GM12878 (cell line): ENCODE measurements around the gene PPP1R37. TPM values are rescaled to one million over a fixed set of nuclear protein-coding genes. Genes with fewer than 3 reads are reported as not detected.

Experiments
- ATAC-seq: fragments of 200-7000 bp; cut with Tn5 transposase; 3 replicates; pipeline ENCODE4 v1.9.1; 2020; ENCODE audit warnings: mild to moderate bottlenecking, moderate library complexity
- BruUV-seq: library from RNA; stranded (reverse); fragments of 400-500 nt; replicated peaks from 2 replicates; lab custom pipeline; 2021; lab: Mats Ljungman, UMichigan
- CTCF ChIA-PET: fragments of 300-600 bp; sonication (Branson Sonifier 250); formaldehyde crosslinking; extraction: SDS; loops from one replicate; lab custom pipeline; 2021; ENCODE audit warnings: inconsistent platforms; lab: Yijun Ruan, JAX
- POLR2A ChIA-PET: fragments of 350-600 bp; formaldehyde crosslinking; extraction: SDS; loops from one replicate; lab custom pipeline; 2021; ENCODE audit warnings: inconsistent platforms; lab: Charles Lee
- RAD21 ChIA-PET: fragments of 300-600 bp; sonication (Branson Sonifier 250); formaldehyde crosslinking; loops from one replicate; lab custom pipeline; 2023; ENCODE audit warnings: antibody characterized with exemption; ENCODE audit not compliant: unreplicated experiment; lab: Charles Lee
- SMC1A ChIA-PET: fragments of 300-600 bp; sonication (Branson Sonifier 250); formaldehyde crosslinking; loops from one replicate; lab custom pipeline; 2023; ENCODE audit not compliant: unreplicated experiment, uncharacterized antibody; lab: Charles Lee
- DNase-seq: peaks from one replicate; pipeline ENCODE4 v3.0.0-alpha.2; 2011; ENCODE audit warnings: low read depth, low spot score
- FAIRE-seq: peaks from 3 replicates; lab custom pipeline; 2011; peaks lifted over from hg19 to GRCh38; lab: Jason Lieb, UNC
- H2AFZ ChIP-seq: 2 replicates; pipeline ENCODE4 v1.6.0; 2011; ENCODE audit warnings: low read depth, low read length, control low read depth; ENCODE audit not compliant: control insufficient read depth
- H3K27ac ChIP-seq: 2 replicates; pipeline ENCODE4 v1.5.1; 2011; ENCODE audit warnings: control low read depth; ENCODE audit not compliant: control insufficient read depth, insufficient read depth
- H3K27me3 ChIP-seq, 2 experiments: replicated peaks in 1 of 2; 2 replicates each; pipeline versions ENCODE4 v1.6.0 to v1.6.1; 2011; ENCODE audit warnings: low read length in 1 of 2; ENCODE audit not compliant: control insufficient read depth in 2 of 2, insufficient read depth in 2 of 2
- H3K36me3 ChIP-seq, 2 experiments: 2 replicates each; pipeline ENCODE4 v1.5.1; 2011; ENCODE audit warnings: low read length in 1 of 2; ENCODE audit not compliant: control insufficient read depth in 2 of 2, insufficient read depth in 2 of 2
- H3K4me1 ChIP-seq: 2 replicates; pipeline ENCODE4 v1.6.1; 2011; ENCODE audit warnings: mild to moderate bottlenecking, low read length, moderate library complexity, mixed read lengths; ENCODE audit not compliant: control insufficient read depth, insufficient read depth
- H3K4me2 ChIP-seq: 2 replicates; pipeline ENCODE4 v1.6.0; 2011; ENCODE audit warnings: control low read depth; ENCODE audit not compliant: control insufficient read depth, insufficient read depth
- H3K4me3 ChIP-seq: fragments of 200-600 bp; sonication (generic); 2 replicates; pipeline ENCODE4 v1.5.1; 2016
- H3K79me2 ChIP-seq: 2 replicates; pipeline ENCODE4 v1.6.0; 2011; ENCODE audit warnings: low read length; ENCODE audit not compliant: control insufficient read depth, insufficient read depth
- H3K9ac ChIP-seq: 2 replicates; pipeline ENCODE4 v1.8.0; 2011; ENCODE audit warnings: low read length, control low read depth, mixed read lengths; ENCODE audit not compliant: control insufficient read depth, insufficient read depth
- H3K9me3 ChIP-seq: replicated peaks from 3 replicates; pipeline ENCODE4 v1.5.1; 2011; ENCODE audit warnings: mild to moderate bottlenecking, low read length; ENCODE audit not compliant: control insufficient read depth, insufficient read depth
- H4K20me1 ChIP-seq: 2 replicates; pipeline ENCODE4 v1.6.0; 2011; ENCODE audit not compliant: control insufficient read depth, insufficient read depth
- CTCF ChIP-seq, 3 experiments: IDR thresholded peaks in 2 of 3; conservative IDR thresholded peaks in 1 of 3; 2 replicates each; pipeline ENCODE4 v1.5.1; 2011; ENCODE audit warnings: low read depth in 3 of 3, low read length in 3 of 3, mild to moderate bottlenecking in 3 of 3, control low read depth in 2 of 3, moderate library complexity in 2 of 3, inconsistent platforms in 1 of 3, mixed read lengths in 1 of 3; ENCODE audit not compliant: control insufficient read depth in 2 of 3, insufficient read depth in 1 of 3; ENCODE audit errors: extremely low read depth in 1 of 3
- MEF2B ChIP-seq: fragments of 450-650 bp; IDR thresholded peaks from 2 replicates; pipeline ENCODE4 v1.6.1; 2018; ENCODE audit warnings: mild to moderate bottlenecking, moderate library complexity; ENCODE audit not compliant: partially characterized antibody, poor library complexity, severe bottlenecking
- POLR2A ChIP-seq: IDR thresholded peaks from 2 replicates; pipeline ENCODE4 v1.6.1; 2011; ENCODE audit warnings: low read depth, mild to moderate bottlenecking, low read length
- RAD21 ChIP-seq: IDR thresholded peaks from 2 replicates; pipeline ENCODE4 v1.6.1; 2011; ENCODE audit warnings: mild to moderate bottlenecking, low read depth, low read length, moderate library complexity; ENCODE audit not compliant: insufficient read depth
- SMC3 ChIP-seq: IDR thresholded peaks from 2 replicates; pipeline ENCODE4 v1.6.1; 2011; ENCODE audit warnings: low read length, improper control_type of control experiment, borderline replicate concordance
- SREBF2 ChIP-seq: IDR thresholded peaks from 2 replicates; pipeline ENCODE4 v1.6.1; 2012; ENCODE audit warnings: mild to moderate bottlenecking, low read length
- TCF3 ChIP-seq: IDR thresholded peaks from 2 replicates; pipeline ENCODE4 v1.6.1; 2012; ENCODE audit warnings: low read depth, mild to moderate bottlenecking, low read length, borderline replicate concordance; ENCODE audit not compliant: insufficient read depth
- WRNIP1 ChIP-seq: IDR thresholded peaks from 2 replicates; pipeline ENCODE4 v1.6.1; 2011; ENCODE audit warnings: low read depth, low read length, improper control_type of control experiment, borderline replicate concordance
- WGBS: methylation state at CpG from one replicate; pipeline ENCODE4 v1.1.6; 2016; ENCODE audit warnings: low lambda C conversion rate; ENCODE audit not compliant: insufficient replicate concordance, insufficient coverage; ENCODE audit errors: missing lambda C conversion rate; 5-methylcytosine and 5-hydroxymethylcytosine counted together
- in situ Hi-C: fragments of 300-500 bp; cut with MboI; formaldehyde crosslinking; loops from 9 replicates; pipeline ENCODE4 v1.14.3; 2018; ENCODE audit warnings: mixed read lengths
- intact Hi-C: fragments of 100-400 bp; cut with micrococcal nuclease; formaldehyde crosslinking; loops from one replicate; pipeline ENCODE4 v1.14.2; 2022; ENCODE audit not compliant: unreplicated experiment
- polyA plus RNA-seq, 11 experiments: library from polyadenylated mRNA; depleted of rRNA in 4 of 11; unstranded in 6 of 11; stranded (reverse) in 5 of 11; fragments of >200 nt; fragmentation: Nextera tagmentation in 4 of 11; fragmentation: Illumina TruSeq in 1 of 11; extraction: Ambion mirVana in 4 of 11; extraction: Trizol in 1 of 11; gene quantifications; 1 replicate in 1 of 11; 2 replicates in 10 of 11; pipeline versions ENCODE4 v1.2.1 to v1.2.3, GENCODE V29; 2011 to 2016; ENCODE audit warnings: inconsistent platforms in 2 of 11, missing spikeins in 2 of 11, low read depth in 1 of 11
- total RNA-seq, 4 experiments: library from RNA; depleted of rRNA in 3 of 4; stranded (reverse); fragments of >200 nt in 3 of 4; fragmentation: Illumina TruSeq in 1 of 4; extraction: Trizol in 1 of 4; gene quantifications; 2 replicates each; pipeline versions ENCODE4 v1.2.1 to v1.2.3, GENCODE V29; 2013 to 2021

Gene PPP1R37
- total and polyA plus RNA-seq, 10 of the 15 experiments (the other 5 are each of a cell fraction or from before 2014, with no cell fraction given), result 0.09 to 21.3 (median 5.1) TPM; not detected in 1

- intact Hi-C loops, result no loop called here
- no peak overlapping the region for H3K4me3 ChIP-seq
- ATAC-seq, result peak; percentile 67
- TF ChIP-seq SMC3, result peak; percentile 27; the same call in 1 of the 2 replicates
- TF ChIP-seq CTCF (IDR thresholded peaks at IDR 0.05 in 2 of 3, conservative IDR thresholded peaks at IDR 0.05 in 1 of 3; ENCODE audit: control insufficient read depth in 2 of 3, extremely low read depth in 1 of 3, insufficient read depth in 1 of 3, low read depth in 3 of 3, low read length in 3 of 3), result peak; percentile 36 to 48 (median 45); a peak in 5 of 6 replicates
- 0 out of 2 replicates have a peak, but pooled peaks have one; percentile 16 for TF ChIP-seq RAD21
- 0 out of 2 replicates have a peak, but pooled peaks have one; percentile 8 for TF ChIP-seq TCF3
- no peak for TF ChIP-seq SREBF2
- TF ChIP-seq MEF2B, result peak; percentile 89
- peak; percentile 41; the same call in 1 of the 2 replicates for TF ChIP-seq POLR2A
- no peak for TF ChIP-seq WRNIP1
- CTCF ChIA-PET, result interaction anchor here (0.5 to 1.7 kb wide), 8 partner anchors 11 to 477 kb away, joined by 3 to 6 read pairs (median 3); no protein-coding TSS in a partner anchor
- POLR2A ChIA-PET, result interaction anchor here (0.6 to 1.4 kb wide), 2 partner anchors 48 to 52 kb away, joined by 3 read pairs; partner anchors contain the start of gene GEMIN7
- H3K27ac ChIP-seq, result no peak overlapping the region
- peaks cover 3 to 5% of the 10 kb centered on the region in 2 experiments; a peak in 3 of 4 replicates for H3K36me3 ChIP-seq
- FAIRE-seq, result no peak
- peaks cover 28% of the 10 kb centered on the region for H3K4me1 ChIP-seq
- H4K20me1 ChIP-seq, result no peaks in the 10 kb centered on the region
- DNase-seq, result no peak
- in situ Hi-C loops, result no loop called here
- no peak overlapping the region for H3K9ac ChIP-seq
- H2AFZ ChIP-seq, result no peak overlapping the region
- SMC1A ChIA-PET, result interaction anchor here (1.1 to 1.4 kb wide), 2 partner anchors 20 to 32 kb away, joined by 3 read pairs; no protein-coding TSS in a partner anchor
- H3K4me2 ChIP-seq, result no peak overlapping the region
- H3K27me3 ChIP-seq, result no peaks in the 10 kb centered on the region
- RAD21 ChIA-PET, result interaction anchor here (0.6 to 1.1 kb wide), 3 partner anchors 47 to 213 kb away, joined by 3 read pairs; partner anchors contain the start of genes GEMIN7 and TRAPPC6A
- WGBS, result 31% methylated on average over 13 of the region's 13 CpGs
- no peaks in the 10 kb centered on the region for H3K9me3 ChIP-seq
- peaks cover 26% of the 10 kb centered on the region for H3K79me2 ChIP-seq
- BruUV-seq, result no TSS peak
Observed at GRCh38 chr19:45130888-45131615, 38.1 kb downstream of the PPP1R37 start.
